Panc1 (cell line): ENCODE data around the gene MND1. TPM values are rescaled to one million over a fixed set of nuclear protein-coding genes. Genes with fewer than 3 reads are reported as not detected.

Experiments used
- ATAC-seq: fragments of 200-7000 bp; cut with Tn5 transposase; 2 replicates; pipeline ENCODE4 v1.9.1; 2020; ENCODE audit warnings: mild to moderate bottlenecking, moderate library complexity
- BruUV-seq: library from RNA; stranded (reverse); fragments of 400-500 nt; replicated peaks from 2 replicates; lab custom pipeline; 2021; lab: Mats Ljungman, UMichigan
- CTCF ChIA-PET: fragments of 300-600 bp; sonication (Branson Sonifier 250); formaldehyde crosslinking; loops from one replicate; lab custom pipeline; 2022; ENCODE audit warnings: antibody characterized with exemption; lab: Charles Lee
- POLR2A ChIA-PET: fragments of 300-600 bp; sonication (Branson Sonifier 250); formaldehyde crosslinking; loops from one replicate; lab custom pipeline; 2022; ENCODE audit warnings: antibody characterized with exemption; lab: Charles Lee
- DNase-seq: peaks from one replicate; pipeline ENCODE4 v3.0.0-alpha.2; 2010; ENCODE audit warnings: low read depth, low spot score
- H3K27ac ChIP-seq: 2 replicates; pipeline ENCODE4 v1.5.1; 2011; ENCODE audit warnings: mild to moderate bottlenecking, low read length, inconsistent platforms
- H3K27me3 ChIP-seq: fragments of 200-500 bp; sonication (Bioruptor generic); 2 replicates; pipeline ENCODE4 v1.6.0; 2014; ENCODE audit warnings: low read length, inconsistent platforms; ENCODE audit not compliant: control insufficient read depth, insufficient read depth
- H3K36me3 ChIP-seq: fragments of 200-500 bp; sonication (Bioruptor generic); 2 replicates; pipeline ENCODE4 v1.5.1; 2014; ENCODE audit warnings: inconsistent platforms, mild to moderate bottlenecking, low read length, moderate library complexity; ENCODE audit not compliant: control insufficient read depth, insufficient read depth
- H3K4me1 ChIP-seq: 2 replicates; pipeline ENCODE4 v1.5.1; 2011; ENCODE audit warnings: inconsistent platforms, mild to moderate bottlenecking, low read length, moderate library complexity; ENCODE audit not compliant: control insufficient read depth, insufficient read depth
- H3K4me3 ChIP-seq, 2 experiments: 2 replicates each; pipeline ENCODE4 v1.5.1; 2011 to 2012; ENCODE audit warnings: low read depth in 2 of 2, low read length in 2 of 2, mild to moderate bottlenecking in 2 of 2, inconsistent platforms in 1 of 2, moderate library complexity in 1 of 2
- H3K9me3 ChIP-seq: fragments of 200-500 bp; sonication (Bioruptor generic); 2 replicates; pipeline ENCODE4 v1.5.1; 2014; ENCODE audit warnings: low read depth, mild to moderate bottlenecking, inconsistent platforms, low read length, moderate library complexity; ENCODE audit not compliant: control insufficient read depth, insufficient read depth
- CTCF ChIP-seq: fragments of 450-650 bp; IDR thresholded peaks from 2 replicates; pipeline ENCODE4 v1.5.1; 2017; ENCODE audit warnings: mild to moderate bottlenecking
- POLR2AphosphoS5 ChIP-seq: IDR thresholded peaks from 2 replicates; pipeline ENCODE4 v1.6.1; 2012; ENCODE audit warnings: mild to moderate bottlenecking, low read depth, low read length, moderate library complexity
- REST ChIP-seq, 2 experiments: IDR thresholded peaks; 2 replicates each; pipeline ENCODE4 v1.6.1; 2011 to 2012; ENCODE audit warnings: low read depth in 2 of 2, control low read depth in 1 of 2, low read length in 1 of 2, mild to moderate bottlenecking in 1 of 2, moderate library complexity in 1 of 2; ENCODE audit not compliant: insufficient read depth in 1 of 2
- SIN3A ChIP-seq: IDR thresholded peaks from 2 replicates; pipeline ENCODE4 v1.6.1; 2012; ENCODE audit warnings: low read depth, mild to moderate bottlenecking, low read length, moderate library complexity, borderline replicate concordance; ENCODE audit not compliant: insufficient read depth
- TCF7L2 ChIP-seq: IDR thresholded peaks from 2 replicates; pipeline ENCODE4 v1.6.1; 2011; ENCODE audit warnings: mild to moderate bottlenecking, low read depth, low read length, inconsistent platforms
- in situ Hi-C: cut with HindIII; loops from 2 replicates; pipeline ENCODE4 v1.10.0; 2016; ENCODE audit warnings: low sequenced_read_pairs, low pct_unique_long_range_greater_than_20kb
- intact Hi-C: fragments of 100-400 bp; cut with micrococcal nuclease; formaldehyde crosslinking; loops from one replicate; pipeline ENCODE4 v1.10.0; 2022; ENCODE audit not compliant: unreplicated experiment
- total RNA-seq: library from RNA; stranded (reverse); gene quantifications from one replicate; pipeline ENCODE4 v1.2.1, GENCODE V29; 2021; ENCODE audit not compliant: unreplicated experiment

The MND1 gene
- total RNA-seq, 1 experiment from 2014 or later = 9.4 TPM

DNA sequence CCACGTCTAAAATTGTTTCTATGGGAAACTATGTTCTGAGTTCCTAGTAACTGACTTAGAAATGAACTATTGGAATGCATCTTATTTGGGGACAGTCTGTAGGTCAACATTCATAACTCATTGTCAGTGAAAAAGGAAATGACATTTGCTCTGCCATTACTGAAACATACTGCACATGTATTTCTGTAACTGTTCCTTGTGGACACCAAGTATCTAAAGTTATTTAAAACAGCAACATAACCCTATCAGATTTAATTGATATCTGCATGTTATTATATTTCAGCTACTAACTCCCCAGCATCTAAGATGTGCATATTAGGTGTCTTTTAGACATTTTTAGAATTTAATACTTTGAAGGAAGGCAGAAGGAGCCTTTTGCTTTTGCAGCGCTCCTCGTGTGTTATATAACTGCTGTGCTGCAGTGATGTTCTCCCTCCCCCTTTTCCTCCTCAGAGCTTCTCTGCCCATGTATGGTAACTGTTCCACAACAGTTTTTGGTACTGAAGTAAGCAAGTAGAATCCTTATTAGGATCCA, 84.5 kb downstream of the MND1 start:
- no peak for DNase-seq
- POLR2A ChIA-PET = no interaction called here
- in situ Hi-C loops = no loop called here
- no peak overlapping the region for H3K4me3 ChIP-seq
- BruUV-seq = no TSS peak
- no peaks in the 10 kb centered on the region for H3K27me3 ChIP-seq
- H3K36me3 ChIP-seq = no peaks in the 10 kb centered on the region
- ATAC-seq = no peak
- H3K27ac ChIP-seq = no peak overlapping the region
- no peak for TF ChIP-seq TCF7L2
- no peak for TF ChIP-seq REST (IDR thresholded peaks at IDR 0.05; ENCODE audit: insufficient read depth in 1 of 2, low read depth in 2 of 2, low read length in 1 of 2)
- TF ChIP-seq POLR2AphosphoS5 = no peak
- TF ChIP-seq SIN3A = no peak
- TF ChIP-seq CTCF = no peak
- intact Hi-C loops = no loop called here
- CTCF ChIA-PET = no interaction called here
- no peaks in the 10 kb centered on the region for H3K9me3 ChIP-seq
- H3K4me1 ChIP-seq = no peaks in the 10 kb centered on the region

DNA sequence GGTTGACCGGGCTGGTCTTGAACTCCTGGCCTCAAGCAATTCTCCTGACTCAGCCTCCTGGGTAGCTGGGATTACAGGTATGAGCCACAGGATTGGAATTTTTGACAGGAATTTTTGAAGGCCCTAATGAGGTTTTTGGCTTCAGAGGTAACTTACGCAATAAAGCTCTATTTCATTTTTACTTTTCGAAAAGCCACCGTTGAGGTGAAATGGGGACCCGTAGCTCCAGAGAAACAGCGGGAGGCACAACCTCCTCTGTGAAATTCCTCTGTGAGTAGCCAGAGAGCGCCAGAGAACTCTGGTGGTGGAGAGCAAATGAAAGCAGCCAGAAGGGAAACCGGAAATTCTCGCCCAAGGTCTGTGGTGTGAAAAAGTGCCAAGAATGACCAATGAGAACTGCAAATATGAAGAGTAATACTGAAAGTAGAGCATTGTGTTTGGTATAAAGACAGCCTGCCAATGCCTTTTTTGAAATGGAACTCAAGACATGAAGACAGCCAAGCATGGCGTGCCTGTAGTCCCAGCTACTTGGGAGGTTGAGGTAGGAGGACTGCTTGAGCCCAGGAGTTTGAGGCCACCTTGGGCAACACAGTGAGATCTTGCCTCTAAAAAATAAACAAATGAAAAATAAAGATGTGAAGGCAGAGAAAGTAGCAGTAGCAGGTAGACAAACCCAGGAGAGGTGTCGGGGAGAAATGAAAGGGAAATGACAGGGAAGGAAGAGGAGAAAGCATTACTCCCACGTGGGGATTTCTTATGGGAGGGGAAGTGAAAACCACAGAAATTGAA, 88.7 kb downstream of the MND1 start:
- CTCF ChIA-PET = no interaction called here
- H3K36me3 ChIP-seq = no peaks in the 10 kb centered on the region
- intact Hi-C loops = loop anchor here (5.0 kb wide), 1 partner anchor 139 kb away; no protein-coding TSS in a partner anchor
- POLR2A ChIA-PET = no interaction called here
- DNase-seq = peak; percentile 50
- BruUV-seq = no TSS peak
- H3K27ac ChIP-seq = no peak overlapping the region
- no peaks in the 10 kb centered on the region for H3K27me3 ChIP-seq
- 0 out of 2 replicates have a peak, but pooled peaks have one; percentile 48 for ATAC-seq
- TF ChIP-seq TCF7L2 (no peak), CTCF (peak; percentile 63), POLR2AphosphoS5 (no peak)
- H3K4me3 ChIP-seq = no peak overlapping the region
- no peaks in the 10 kb centered on the region for H3K9me3 ChIP-seq
- no peaks in the 10 kb centered on the region for H3K4me1 ChIP-seq
- in situ Hi-C loops = no loop called here
